ENCODE results near the gene MYCBPAP. TPM values are rescaled to one million over a fixed set of nuclear protein-coding genes. Genes with fewer than 3 reads are reported as not detected.

Gene MYCBPAP
- total RNA-seq, 1 experiment from 2014 or later, result 1.9 TPM

GRCh38 chr17:50482110-50482509, 26.1 kb upstream of the MYCBPAP start:
- Histone ChIP-seq H3K27ac (ENCODE audit: low read length) (no peak overlapping the region), H3K9me2 (replicated peaks; ENCODE audit: low read length) (no peaks in the 10 kb centered on the region), H3K9ac (ENCODE audit: low read length) (no peak overlapping the region), H3K4me3 (ENCODE audit: low read length) (no peak overlapping the region), H3K36me3 (ENCODE audit: low read depth, low read length) (peaks cover 23% of the 10 kb centered on the region; the same call in 1 of the 2 replicates), H3K4me1 (ENCODE audit: insufficient read depth, low read length) (peaks cover 24% of the 10 kb centered on the region), H4K20me1 (ENCODE audit: low read length) (no peaks in the 10 kb centered on the region), H3F3A (ENCODE audit: low read length, unreplicated experiment) (no peaks in the 10 kb centered on the region), H3K79me2 (ENCODE audit: low read length) (peaks cover 27% of the 10 kb centered on the region), H3K9me3 (ENCODE audit: low read length) (no peaks in the 10 kb centered on the region), H3K4me2 (ENCODE audit: low read length) (no peak overlapping the region), H2AFZ (ENCODE audit: low read length) (no peak overlapping the region), H3K27me3 (ENCODE audit: low read length) (no peaks in the 10 kb centered on the region)
- POLR2A ChIA-PET (ENCODE audit: unreplicated experiment), result no interaction called here
- intact Hi-C loops (cut with micrococcal nuclease), result loop anchor here (1.0 to 5.0 kb wide), 6 partner anchors 19 to 360 kb away; partner anchors contain the start of gene EPN3
- CTCF ChIA-PET, result interaction anchor here (0.6 kb wide), 2 partner anchors 212 to 365 kb away, joined by 7 to 9 read pairs; no protein-coding TSS in a partner anchor
- ATAC-seq, result no peak
- no peak for TF ChIP-seq EZH2 (IDR thresholded peaks at IDR 0.05; ENCODE audit: low read length, unreplicated experiment)
- TF ChIP-seq CTCF (conservative IDR thresholded peaks at IDR 0.05; ENCODE audit: low read depth, low read length), result no peak
- no peak for TF ChIP-seq EZH2phosphoT487 (IDR thresholded peaks at IDR 0.05; ENCODE audit: borderline replicate concordance, low read length)
- BruUV-seq (replicated peaks), result no TSS peak
- DNase-seq, result no peak

DNA sequence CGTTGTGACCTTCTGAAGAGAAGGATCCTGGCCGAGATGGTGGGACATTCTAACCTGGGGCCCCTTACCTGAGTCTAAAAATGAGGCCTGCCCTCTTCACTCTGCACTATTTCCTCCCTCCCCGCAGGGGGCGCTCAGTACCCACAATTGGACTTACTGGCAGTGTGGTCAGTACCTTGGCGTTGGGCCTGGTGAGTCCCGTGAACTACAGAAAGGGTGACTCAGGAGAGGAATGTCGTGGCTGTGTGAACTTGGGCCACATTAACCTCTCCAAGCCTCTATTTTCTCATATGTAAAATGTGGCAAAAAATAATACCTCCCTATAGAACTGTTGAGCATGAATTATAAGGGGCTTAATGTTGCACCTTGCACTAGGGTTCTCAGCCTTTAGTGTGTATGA, 25.7 kb upstream of the MYCBPAP start:
- no peaks in the 10 kb centered on the region for H4K20me1 ChIP-seq (ENCODE audit: low read length)
- ChIA-PET CTCF (interaction anchor here (0.6 kb wide), 3 partner anchors 9 to 364 kb away, joined by 6 to 9 read pairs (median 7); no protein-coding TSS in a partner anchor), POLR2A (ENCODE audit: unreplicated experiment) (no interaction called here)
- no peak for TF ChIP-seq EZH2 (IDR thresholded peaks at IDR 0.05; ENCODE audit: low read length, unreplicated experiment)
- TF ChIP-seq CTCF (conservative IDR thresholded peaks at IDR 0.05; ENCODE audit: low read depth, low read length), result peak; percentile 98
- TF ChIP-seq EZH2phosphoT487 (IDR thresholded peaks at IDR 0.05; ENCODE audit: borderline replicate concordance, low read length), result no peak
- no TSS peak for BruUV-seq (replicated peaks)
- ATAC-seq (peak; percentile 44), DNase-seq (peak; percentile 98)
- H2AFZ ChIP-seq (ENCODE audit: low read length), result no peak overlapping the region
- H3K9me3 ChIP-seq (ENCODE audit: low read length), result no peaks in the 10 kb centered on the region
- no peaks in the 10 kb centered on the region for H3K27me3 ChIP-seq (ENCODE audit: low read length)
- H3F3A ChIP-seq (ENCODE audit: low read length, unreplicated experiment), result no peaks in the 10 kb centered on the region
- H3K79me2 ChIP-seq (ENCODE audit: low read length), result peaks cover 27% of the 10 kb centered on the region
- H3K4me3 ChIP-seq (ENCODE audit: low read length), result no peak overlapping the region
- H3K27ac ChIP-seq (ENCODE audit: low read length), result peak overlapping the region; percentile 53
- H3K9ac ChIP-seq (ENCODE audit: low read length), result no peak overlapping the region
- peak overlapping the region; percentile 53 for H3K4me2 ChIP-seq (ENCODE audit: low read length)
- H3K36me3 ChIP-seq (ENCODE audit: low read depth, low read length), result peaks cover 23% of the 10 kb centered on the region; the same call in 1 of the 2 replicates
- intact Hi-C loops (cut with micrococcal nuclease), result loop anchor here (1.0 to 5.0 kb wide), 6 partner anchors 19 to 360 kb away; partner anchors contain the start of gene EPN3
- H3K9me2 ChIP-seq (replicated peaks; ENCODE audit: low read length), result no peaks in the 10 kb centered on the region
- peaks cover 28% of the 10 kb centered on the region for H3K4me1 ChIP-seq (ENCODE audit: insufficient read depth, low read length)

DNA sequence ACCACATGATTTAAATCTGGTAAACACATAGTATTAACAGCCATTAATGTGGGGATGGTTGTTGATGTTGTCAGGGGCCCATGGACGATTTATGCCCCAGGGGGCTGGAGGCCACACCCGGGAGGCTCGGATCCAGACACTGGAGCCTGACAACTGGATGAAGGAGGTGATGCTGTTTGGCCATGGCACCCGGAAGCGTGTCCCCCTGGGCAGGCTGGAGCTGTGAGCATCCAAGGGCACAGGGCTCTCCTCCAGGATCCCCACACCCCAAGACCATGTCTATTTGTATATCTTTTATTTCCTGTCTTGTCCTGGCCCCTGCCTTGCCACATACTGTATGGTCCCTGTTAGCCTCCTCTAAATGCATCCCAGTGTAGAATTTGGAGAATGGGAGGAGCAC, 25.0 kb upstream of the MYCBPAP start:
- no peaks in the 10 kb centered on the region for H3K27me3 ChIP-seq (ENCODE audit: low read length)
- ATAC-seq, result no peak
- no peak overlapping the region for H3K4me3 ChIP-seq (ENCODE audit: low read length)
- H3F3A ChIP-seq (ENCODE audit: low read length, unreplicated experiment), result no peaks in the 10 kb centered on the region
- no peaks in the 10 kb centered on the region for H3K9me3 ChIP-seq (ENCODE audit: low read length)
- H3K27ac ChIP-seq (ENCODE audit: low read length), result no peak overlapping the region
- TF ChIP-seq EZH2phosphoT487 (IDR thresholded peaks at IDR 0.05; ENCODE audit: borderline replicate concordance, low read length), result no peak
- no peak for TF ChIP-seq EZH2 (IDR thresholded peaks at IDR 0.05; ENCODE audit: low read length, unreplicated experiment)
- TF ChIP-seq CTCF (conservative IDR thresholded peaks at IDR 0.05; ENCODE audit: low read depth, low read length), result no peak
- H3K9ac ChIP-seq (ENCODE audit: low read length), result no peak overlapping the region
- intact Hi-C loops (cut with micrococcal nuclease), result loop anchor here (2.0 to 5.0 kb wide), 2 partner anchors 50 to 359 kb away; partner anchors contain the start of gene EPN3
- ChIA-PET CTCF (interaction anchor here (0.6 kb wide), 1 partner anchor 8 kb away, joined by 6 read pairs; no protein-coding TSS in a partner anchor), POLR2A (ENCODE audit: unreplicated experiment) (no interaction called here)
- H3K4me1 ChIP-seq (ENCODE audit: insufficient read depth, low read length), result peaks cover 31% of the 10 kb centered on the region
- no peaks in the 10 kb centered on the region for H3K9me2 ChIP-seq (replicated peaks; ENCODE audit: low read length)
- no TSS peak for BruUV-seq (replicated peaks)
- H3K4me2 ChIP-seq (ENCODE audit: low read length), result no peak overlapping the region
- H3K36me3 ChIP-seq (ENCODE audit: low read depth, low read length), result peaks cover 23% of the 10 kb centered on the region; the same call in 1 of the 2 replicates
- H3K79me2 ChIP-seq (ENCODE audit: low read length), result peaks cover 27% of the 10 kb centered on the region
- DNase-seq, result no peak
- no peak overlapping the region for H2AFZ ChIP-seq (ENCODE audit: low read length)
- no peaks in the 10 kb centered on the region for H4K20me1 ChIP-seq (ENCODE audit: low read length)

All from PC-3 (cell line).